Liver (tissue), 3 donors: ENCODE results near the gene FAM131C.

Source experiments
- TAF1 ChIP-seq: conservative IDR thresholded peaks from 2 replicates; pipeline ENCODE4 v1.6.1; 2016; ENCODE audit warnings: antibody characterized with exemption, mild to moderate bottlenecking
- YY1 ChIP-seq: IDR thresholded peaks from 2 replicates; pipeline ENCODE4 v1.6.1; 2016; ENCODE audit warnings: antibody characterized with exemption, mild to moderate bottlenecking
- TF ChIP-seq, protein P1 (sequence below): fragments of 150-350 bp; IDR thresholded peaks from 2 replicates; pipeline ENCODE4 v1.5.1; 2017; ENCODE audit warnings: improper control_type of control experiment, low read depth, low read length; ENCODE audit not compliant: missing input control
- TF ChIP-seq, protein P2 (sequence below): IDR thresholded peaks from 2 replicates; pipeline ENCODE4 v1.6.1; 2016; ENCODE audit warnings: antibody characterized with exemption
- TF ChIP-seq, protein P3 (sequence below): IDR thresholded peaks from 2 replicates; pipeline ENCODE4 v1.6.1; 2016; ENCODE audit warnings: antibody characterized with exemption
- TF ChIP-seq, protein P4 (sequence below): IDR thresholded peaks from 2 replicates; pipeline ENCODE4 v1.6.1; 2016; ENCODE audit warnings: antibody characterized with exemption, mild to moderate bottlenecking
- donor health status: healthy.
- donor health status: healthy.

DNA sequence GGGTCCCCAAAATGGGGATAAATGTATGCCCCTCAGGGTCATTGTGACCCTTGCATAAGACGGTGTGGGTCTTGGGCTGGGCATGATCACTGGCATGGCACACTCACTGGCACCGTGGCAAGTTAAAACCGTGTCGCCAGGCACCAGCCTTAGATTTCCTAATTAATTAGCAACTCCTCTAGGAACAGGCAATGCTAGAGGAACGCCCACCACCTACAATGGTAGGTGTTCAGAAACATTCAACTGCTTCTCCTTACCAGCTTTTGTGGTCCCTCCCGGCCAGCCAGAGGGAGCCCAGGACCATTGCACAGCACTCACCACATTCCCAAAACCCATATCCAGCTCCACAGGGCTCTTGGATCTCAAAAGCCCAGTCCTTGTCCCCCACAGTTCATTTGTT lies 46.1 kb upstream of the FAM131C start:
- TF ChIP-seq, protein P1, sequence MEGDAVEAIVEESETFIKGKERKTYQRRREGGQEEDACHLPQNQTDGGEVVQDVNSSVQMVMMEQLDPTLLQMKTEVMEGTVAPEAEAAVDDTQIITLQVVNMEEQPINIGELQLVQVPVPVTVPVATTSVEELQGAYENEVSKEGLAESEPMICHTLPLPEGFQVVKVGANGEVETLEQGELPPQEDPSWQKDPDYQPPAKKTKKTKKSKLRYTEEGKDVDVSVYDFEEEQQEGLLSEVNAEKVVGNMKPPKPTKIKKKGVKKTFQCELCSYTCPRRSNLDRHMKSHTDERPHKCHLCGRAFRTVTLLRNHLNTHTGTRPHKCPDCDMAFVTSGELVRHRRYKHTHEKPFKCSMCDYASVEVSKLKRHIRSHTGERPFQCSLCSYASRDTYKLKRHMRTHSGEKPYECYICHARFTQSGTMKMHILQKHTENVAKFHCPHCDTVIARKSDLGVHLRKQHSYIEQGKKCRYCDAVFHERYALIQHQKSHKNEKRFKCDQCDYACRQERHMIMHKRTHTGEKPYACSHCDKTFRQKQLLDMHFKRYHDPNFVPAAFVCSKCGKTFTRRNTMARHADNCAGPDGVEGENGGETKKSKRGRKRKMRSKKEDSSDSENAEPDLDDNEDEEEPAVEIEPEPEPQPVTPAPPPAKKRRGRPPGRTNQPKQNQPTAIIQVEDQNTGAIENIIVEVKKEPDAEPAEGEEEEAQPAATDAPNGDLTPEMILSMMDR = no peak
- TF ChIP-seq, protein P2, sequence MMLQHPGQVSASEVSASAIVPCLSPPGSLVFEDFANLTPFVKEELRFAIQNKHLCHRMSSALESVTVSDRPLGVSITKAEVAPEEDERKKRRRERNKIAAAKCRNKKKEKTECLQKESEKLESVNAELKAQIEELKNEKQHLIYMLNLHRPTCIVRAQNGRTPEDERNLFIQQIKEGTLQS = no peak
- TF ChIP-seq, protein P3, sequence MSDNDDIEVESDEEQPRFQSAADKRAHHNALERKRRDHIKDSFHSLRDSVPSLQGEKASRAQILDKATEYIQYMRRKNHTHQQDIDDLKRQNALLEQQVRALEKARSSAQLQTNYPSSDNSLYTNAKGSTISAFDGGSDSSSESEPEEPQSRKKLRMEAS = no peak
- TF ChIP-seq TAF1 (no peak), YY1 (no peak)
- TF ChIP-seq, protein P4, sequence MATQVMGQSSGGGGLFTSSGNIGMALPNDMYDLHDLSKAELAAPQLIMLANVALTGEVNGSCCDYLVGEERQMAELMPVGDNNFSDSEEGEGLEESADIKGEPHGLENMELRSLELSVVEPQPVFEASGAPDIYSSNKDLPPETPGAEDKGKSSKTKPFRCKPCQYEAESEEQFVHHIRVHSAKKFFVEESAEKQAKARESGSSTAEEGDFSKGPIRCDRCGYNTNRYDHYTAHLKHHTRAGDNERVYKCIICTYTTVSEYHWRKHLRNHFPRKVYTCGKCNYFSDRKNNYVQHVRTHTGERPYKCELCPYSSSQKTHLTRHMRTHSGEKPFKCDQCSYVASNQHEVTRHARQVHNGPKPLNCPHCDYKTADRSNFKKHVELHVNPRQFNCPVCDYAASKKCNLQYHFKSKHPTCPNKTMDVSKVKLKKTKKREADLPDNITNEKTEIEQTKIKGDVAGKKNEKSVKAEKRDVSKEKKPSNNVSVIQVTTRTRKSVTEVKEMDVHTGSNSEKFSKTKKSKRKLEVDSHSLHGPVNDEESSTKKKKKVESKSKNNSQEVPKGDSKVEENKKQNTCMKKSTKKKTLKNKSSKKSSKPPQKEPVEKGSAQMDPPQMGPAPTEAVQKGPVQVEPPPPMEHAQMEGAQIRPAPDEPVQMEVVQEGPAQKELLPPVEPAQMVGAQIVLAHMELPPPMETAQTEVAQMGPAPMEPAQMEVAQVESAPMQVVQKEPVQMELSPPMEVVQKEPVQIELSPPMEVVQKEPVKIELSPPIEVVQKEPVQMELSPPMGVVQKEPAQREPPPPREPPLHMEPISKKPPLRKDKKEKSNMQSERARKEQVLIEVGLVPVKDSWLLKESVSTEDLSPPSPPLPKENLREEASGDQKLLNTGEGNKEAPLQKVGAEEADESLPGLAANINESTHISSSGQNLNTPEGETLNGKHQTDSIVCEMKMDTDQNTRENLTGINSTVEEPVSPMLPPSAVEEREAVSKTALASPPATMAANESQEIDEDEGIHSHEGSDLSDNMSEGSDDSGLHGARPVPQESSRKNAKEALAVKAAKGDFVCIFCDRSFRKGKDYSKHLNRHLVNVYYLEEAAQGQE = no peak
